ENCODE results near the gene GCHFR.

GCHFR gene

GRCh38 chr15:40771242-40771641 is 7.4 kb downstream of the GCHFR start:
- no peak overlapping the region for H3K9ac ChIP-seq (ENCODE audit: low read length)
- peaks cover 34% of the 10 kb centered on the region; the same call in 1 of the 2 replicates for H3K36me3 ChIP-seq (ENCODE audit: insufficient read depth, low read length)
- H3K4me1 ChIP-seq (ENCODE audit: insufficient read depth, low read length, severe bottlenecking), result peaks cover 31% of the 10 kb centered on the region
- H4K20me1 ChIP-seq (ENCODE audit: insufficient read depth, low read length), result no peaks in the 10 kb centered on the region
- H3F3A ChIP-seq (ENCODE audit: insufficient read depth, low read length), result no peaks in the 10 kb centered on the region
- peak overlapping the region; percentile 89 for H3K27ac ChIP-seq (ENCODE audit: low read depth, low read length, poor library complexity, severe bottlenecking)
- H3K79me2 ChIP-seq (ENCODE audit: insufficient read depth, low read length), result no peaks in the 10 kb centered on the region
- H3K4me2 ChIP-seq (ENCODE audit: low read length), result no peak overlapping the region
- no peak for TF ChIP-seq EZH2 (IDR thresholded peaks at IDR 0.05; ENCODE audit: borderline replicate concordance, low read length)
- no peak for TF ChIP-seq CTCF (IDR thresholded peaks at IDR 0.05; ENCODE audit: low read length)
- H2AFZ ChIP-seq (ENCODE audit: low read length), result no peak overlapping the region
- no peaks in the 10 kb centered on the region for H3K27me3 ChIP-seq (ENCODE audit: insufficient read depth, low read length)
- no peaks in the 10 kb centered on the region for H3K9me3 ChIP-seq (ENCODE audit: low read length)
- no peaks in the 10 kb centered on the region for H3K9me2 ChIP-seq (ENCODE audit: low read depth, low read length)
- no peak overlapping the region for H3K4me3 ChIP-seq (ENCODE audit: low read depth, low read length, poor library complexity, severe bottlenecking)

- no peak overlapping the region for H2AFZ ChIP-seq (ENCODE audit: low read length)
- H3K79me2 ChIP-seq (ENCODE audit: insufficient read depth, low read length), result no peaks in the 10 kb centered on the region
- peaks cover 38% of the 10 kb centered on the region; the same call in 1 of the 2 replicates for H3K36me3 ChIP-seq (ENCODE audit: insufficient read depth, low read length)
- H3K27me3 ChIP-seq (ENCODE audit: insufficient read depth, low read length), result no peaks in the 10 kb centered on the region
- H3K27ac ChIP-seq (ENCODE audit: low read depth, low read length, poor library complexity, severe bottlenecking), result no peak overlapping the region
- no peaks in the 10 kb centered on the region for H3K9me2 ChIP-seq (ENCODE audit: low read depth, low read length)
- no peaks in the 10 kb centered on the region for H3F3A ChIP-seq (ENCODE audit: insufficient read depth, low read length)
- no peaks in the 10 kb centered on the region for H4K20me1 ChIP-seq (ENCODE audit: insufficient read depth, low read length)
- TF ChIP-seq EZH2 (IDR thresholded peaks at IDR 0.05; ENCODE audit: borderline replicate concordance, low read length) (no peak), CTCF (IDR thresholded peaks at IDR 0.05; ENCODE audit: low read length) (no peak)
- H3K4me1 ChIP-seq (ENCODE audit: insufficient read depth, low read length, severe bottlenecking), result peaks cover 31% of the 10 kb centered on the region
- H3K4me3 ChIP-seq (ENCODE audit: low read depth, low read length, poor library complexity, severe bottlenecking), result no peak overlapping the region
- no peaks in the 10 kb centered on the region for H3K9me3 ChIP-seq (ENCODE audit: low read length)
- no peak overlapping the region for H3K9ac ChIP-seq (ENCODE audit: low read length)
- no peak overlapping the region for H3K4me2 ChIP-seq (ENCODE audit: low read length)
Observed at GRCh38 chr15:40772014-40772413, 8.1 kb downstream of the GCHFR start.

- Histone ChIP-seq H4K20me1 (ENCODE audit: insufficient read depth, low read length) (no peaks in the 10 kb centered on the region), H3K36me3 (ENCODE audit: insufficient read depth, low read length) (peaks cover 33% of the 10 kb centered on the region; the same call in 1 of the 2 replicates), H3K4me3 (ENCODE audit: low read depth, low read length, poor library complexity, severe bottlenecking) (no peak overlapping the region), H3K9ac (ENCODE audit: low read length) (no peak overlapping the region), H3K27me3 (ENCODE audit: insufficient read depth, low read length) (no peaks in the 10 kb centered on the region), H3K9me2 (ENCODE audit: low read depth, low read length) (no peaks in the 10 kb centered on the region), H3K79me2 (ENCODE audit: insufficient read depth, low read length) (no peaks in the 10 kb centered on the region), H3F3A (ENCODE audit: insufficient read depth, low read length) (no peaks in the 10 kb centered on the region), H3K27ac (ENCODE audit: low read depth, low read length, poor library complexity, severe bottlenecking) (no peak overlapping the region), H3K4me2 (ENCODE audit: low read length) (no peak overlapping the region), H3K4me1 (ENCODE audit: insufficient read depth, low read length, severe bottlenecking) (peaks cover 25% of the 10 kb centered on the region), H3K9me3 (ENCODE audit: low read length) (no peaks in the 10 kb centered on the region), H2AFZ (ENCODE audit: low read length) (no peak overlapping the region)
- TF ChIP-seq CTCF (IDR thresholded peaks at IDR 0.05; ENCODE audit: low read length) (no peak), EZH2 (IDR thresholded peaks at IDR 0.05; ENCODE audit: borderline replicate concordance, low read length) (no peak)
Observed at GRCh38 chr15:40773496-40773895, 9.6 kb downstream of the GCHFR start.

All from OCI-LY1 (cell line).